ENCODE data around the gene RARRES1.

Gene RARRES1

DNA sequence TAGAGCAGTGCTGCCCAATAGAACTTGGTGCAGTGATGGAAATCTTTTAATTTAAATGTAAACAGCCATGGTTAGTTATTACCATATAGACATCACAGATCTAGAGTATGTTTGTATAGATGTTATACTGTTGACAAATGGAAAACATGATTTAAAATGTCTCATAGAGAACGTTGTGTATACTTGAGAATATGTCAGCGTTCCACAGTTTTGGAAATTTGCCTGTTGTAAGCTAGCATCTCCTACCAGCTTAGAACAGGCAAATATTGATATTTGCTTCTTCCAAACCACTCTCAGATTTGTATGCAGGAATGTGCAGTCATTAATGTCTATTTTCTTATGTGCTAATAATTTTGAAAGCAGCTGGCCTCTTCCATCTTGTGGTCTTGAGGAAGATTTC is 51.4 kb downstream of the RARRES1 start:
- Histone ChIP-seq H3K9me3 (ENCODE audit: control extremely low read depth in 1 of 5, control insufficient read depth in 4 of 5, insufficient read depth in 2 of 5, low read depth in 1 of 5, low read length in 4 of 5) (no peaks in the 10 kb centered on the region), H3K27me3 (replicated peaks in 2 of 5; ENCODE audit: control insufficient read depth in 4 of 5, insufficient read depth in 5 of 5, low read length in 4 of 5) (no peaks in the 10 kb centered on the region), H3K4me3 (ENCODE audit: control insufficient read depth in 1 of 7, extremely low read depth in 1 of 7, insufficient read depth in 4 of 7, low read depth in 2 of 7, low read length in 6 of 7) (no peak overlapping the region), H3K4me1 (ENCODE audit: control extremely low read depth in 1 of 4, control insufficient read depth in 4 of 4, insufficient read depth in 4 of 4, low read length in 3 of 4) (no peaks in the 10 kb centered on the region), H3K27ac (ENCODE audit: insufficient read depth in 1 of 2, low read depth in 1 of 2, low read length in 2 of 2, poor library complexity in 1 of 2, severe bottlenecking in 2 of 2) (no peak overlapping the region), H3K36me3 (ENCODE audit: control insufficient read depth in 4 of 4, insufficient read depth in 4 of 4, low read length in 3 of 4) (peaks cover 2 to 17% (median 6%) of the 10 kb centered on the region in 4 experiments)
- ChIA-PET POLR2A (no interaction called here), CTCF (interaction anchor here (3.7 kb wide), 1 partner anchor 21 kb away, joined by 14 read pairs; no protein-coding TSS in a partner anchor)
- no peak for DNase-seq
- 93% methylated on average over 2 of the region's 2 CpGs for WGBS (ENCODE audit: insufficient coverage)

DNA sequence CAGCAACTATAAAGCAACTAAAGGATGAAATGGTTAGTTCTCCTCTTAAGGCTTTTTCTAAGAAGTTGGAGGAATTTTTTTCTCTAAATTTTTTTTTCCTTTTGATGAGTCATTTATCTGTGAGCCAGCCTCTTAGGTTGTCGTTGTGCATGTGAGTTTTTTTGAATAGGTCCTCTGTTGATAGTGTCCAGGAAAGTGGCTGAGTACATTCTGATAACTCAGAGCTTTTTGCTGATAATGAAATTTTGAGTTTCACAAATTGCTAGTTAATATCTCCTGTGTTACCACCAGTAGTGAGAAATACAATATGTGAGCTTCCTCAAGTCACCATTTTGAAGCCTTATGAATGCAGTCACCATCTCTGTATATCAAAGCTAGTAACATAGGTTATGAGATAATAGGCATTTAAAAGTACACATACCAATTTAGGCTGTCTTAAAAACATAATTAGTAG is 52.7 kb downstream of the RARRES1 start:
- WGBS (ENCODE audit: insufficient coverage), result 60% methylated on average over 1 of the region's 1 CpG
- ChIA-PET POLR2A (no interaction called here), CTCF (interaction anchor here (1.2 to 3.7 kb wide), 8 partner anchors 7 to 48 kb away, joined by 3 to 14 read pairs (median 4); no protein-coding TSS in a partner anchor)
- peak; percentile 19 to 54 (median 34) for DNase-seq
- Histone ChIP-seq H3K27me3 (replicated peaks in 2 of 5; ENCODE audit: control insufficient read depth in 4 of 5, insufficient read depth in 5 of 5, low read length in 4 of 5) (no peaks in the 10 kb centered on the region), H3K27ac (ENCODE audit: insufficient read depth in 1 of 2, low read depth in 1 of 2, low read length in 2 of 2, poor library complexity in 1 of 2, severe bottlenecking in 2 of 2) (peak overlapping the region in 1 of 2 experiments; percentile 38), H3K4me1 (ENCODE audit: control extremely low read depth in 1 of 4, control insufficient read depth in 4 of 4, insufficient read depth in 4 of 4, low read length in 3 of 4) (no peaks in the 10 kb centered on the region), H3K4me3 (ENCODE audit: control insufficient read depth in 1 of 7, extremely low read depth in 1 of 7, insufficient read depth in 4 of 7, low read depth in 2 of 7, low read length in 6 of 7) (no peak overlapping the region), H3K36me3 (ENCODE audit: control insufficient read depth in 4 of 4, insufficient read depth in 4 of 4, low read length in 3 of 4) (peaks cover 2 to 16% (median 6%) of the 10 kb centered on the region in 4 experiments), H3K9me3 (ENCODE audit: control extremely low read depth in 1 of 5, control insufficient read depth in 4 of 5, insufficient read depth in 2 of 5, low read depth in 1 of 5, low read length in 4 of 5) (no peaks in the 10 kb centered on the region)

DNA sequence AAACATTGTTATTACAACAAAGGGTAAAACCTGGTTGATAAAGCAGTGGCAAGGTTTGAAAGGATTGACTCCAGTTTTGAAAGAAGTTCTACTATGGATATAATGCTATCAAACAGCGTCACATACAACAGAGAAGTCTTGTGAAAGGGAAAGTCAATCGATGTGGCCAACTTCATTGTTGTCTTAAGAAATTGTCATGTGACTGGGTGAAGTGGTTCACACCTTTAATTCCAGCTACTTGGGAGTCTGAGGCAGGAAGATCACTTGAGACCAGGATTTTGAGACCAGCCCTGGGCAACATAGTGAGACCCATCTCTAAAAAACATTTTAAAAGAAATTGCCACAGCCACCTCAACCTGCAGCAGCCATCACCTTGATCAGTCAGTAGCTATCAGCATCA is 53.6 kb downstream of the RARRES1 start:
- H3K36me3 ChIP-seq (ENCODE audit: control insufficient read depth in 4 of 4, insufficient read depth in 4 of 4, low read length in 3 of 4), result peaks cover 0 to 12% (median 6%) of the 10 kb centered on the region in 4 experiments
- WGBS (ENCODE audit: insufficient coverage), result 100% methylated on average over 1 of the region's 2 CpGs
- peak overlapping the region in 1 of 2 experiments; percentile 20 for H3K27ac ChIP-seq (ENCODE audit: insufficient read depth in 1 of 2, low read depth in 1 of 2, low read length in 2 of 2, poor library complexity in 1 of 2, severe bottlenecking in 2 of 2)
- H3K4me3 ChIP-seq (ENCODE audit: control insufficient read depth in 1 of 7, extremely low read depth in 1 of 7, insufficient read depth in 4 of 7, low read depth in 2 of 7, low read length in 6 of 7), result no peak overlapping the region
- ChIA-PET POLR2A (no interaction called here), CTCF (interaction anchor here (1.2 to 3.7 kb wide), 8 partner anchors 8 to 49 kb away, joined by 3 to 14 read pairs (median 4); no protein-coding TSS in a partner anchor)
- no peak for DNase-seq
- no peaks in the 10 kb centered on the region for H3K4me1 ChIP-seq (ENCODE audit: control extremely low read depth in 1 of 4, control insufficient read depth in 4 of 4, insufficient read depth in 4 of 4, low read length in 3 of 4)
- no peaks in the 10 kb centered on the region for H3K27me3 ChIP-seq (replicated peaks in 2 of 5; ENCODE audit: control insufficient read depth in 4 of 5, insufficient read depth in 5 of 5, low read length in 4 of 5)
- no peaks in the 10 kb centered on the region for H3K9me3 ChIP-seq (ENCODE audit: control extremely low read depth in 1 of 5, control insufficient read depth in 4 of 5, insufficient read depth in 2 of 5, low read depth in 1 of 5, low read length in 4 of 5)

DNA sequence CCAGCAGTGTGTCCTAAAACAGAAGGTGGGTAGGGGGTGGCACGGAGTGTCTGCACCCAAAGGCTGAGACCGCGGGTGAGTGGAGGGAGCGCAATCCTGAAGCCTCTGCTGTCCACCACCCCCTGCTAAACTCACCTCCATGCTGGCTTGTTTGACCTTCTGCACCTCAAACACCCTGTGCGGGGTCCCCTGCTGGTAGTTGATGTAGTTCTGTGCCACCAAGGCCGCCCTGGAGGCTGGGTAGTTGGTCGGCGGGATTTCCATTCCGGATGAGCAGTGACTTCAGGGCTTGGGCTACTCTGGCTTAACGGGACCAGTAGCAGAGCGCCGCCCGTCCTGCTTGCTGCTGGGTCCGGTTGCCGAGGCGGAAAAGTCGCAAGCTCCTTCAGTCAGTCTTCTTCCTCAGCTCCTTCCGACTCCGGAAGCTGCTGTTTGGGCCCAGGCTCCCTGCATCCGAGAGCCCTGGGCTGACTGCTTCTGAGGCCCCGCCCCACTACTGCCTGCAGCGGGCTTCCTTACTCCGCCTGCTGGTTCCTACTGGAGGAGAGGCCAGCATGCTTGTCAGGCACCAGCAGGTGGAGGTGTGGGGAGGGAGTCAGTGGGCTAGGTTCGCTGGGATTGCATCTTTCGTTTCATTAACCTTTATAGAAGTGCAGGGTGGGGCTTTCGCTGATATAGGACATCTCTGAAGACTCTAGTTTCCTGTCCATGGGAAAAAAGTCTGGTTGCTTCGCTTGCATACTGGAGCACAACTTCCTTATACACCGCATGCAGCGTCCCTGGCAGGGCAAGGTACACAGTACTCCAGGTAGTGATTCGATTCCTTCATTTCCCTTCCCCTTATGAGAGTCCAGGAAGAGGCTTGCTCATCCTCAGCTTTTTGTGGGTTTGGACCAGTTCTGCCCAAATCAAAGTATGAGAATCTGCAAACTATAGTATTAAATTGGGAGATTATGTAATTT is 59.8 kb downstream of the RARRES1 start, which contains the start of gene LXN:
TSS of gene LXN (minus strand) at position 434 of the 962 bp plus-strand sequence. CDS start at position 264, 170 bp downstream.
- peak; percentile 85 to 91 (median 87) for DNase-seq
- no peaks in the 10 kb centered on the region for H3K9me3 ChIP-seq (ENCODE audit: control extremely low read depth in 1 of 5, control insufficient read depth in 4 of 5, insufficient read depth in 2 of 5, low read depth in 1 of 5, low read length in 4 of 5)
- H3K27ac ChIP-seq (ENCODE audit: insufficient read depth in 1 of 2, low read depth in 1 of 2, low read length in 2 of 2, poor library complexity in 1 of 2, severe bottlenecking in 2 of 2), result peak within 1 kb of the TSS; percentile 71 to 78
- H3K4me3 ChIP-seq (ENCODE audit: control insufficient read depth in 1 of 7, extremely low read depth in 1 of 7, insufficient read depth in 4 of 7, low read depth in 2 of 7, low read length in 6 of 7), result peak within 1 kb of the TSS; percentile 77 to 89 (median 82)
- POLR2A ChIA-PET, result no interaction called here
- H3K27me3 ChIP-seq (replicated peaks in 2 of 5; ENCODE audit: control insufficient read depth in 4 of 5, insufficient read depth in 5 of 5, low read length in 4 of 5), result no peaks in the 10 kb centered on the region
- 2% methylated on average over 20 of the region's 30 CpGs for WGBS (ENCODE audit: insufficient coverage)
- CTCF ChIA-PET, result interaction anchor here (0.6 to 5.3 kb wide), 15 partner anchors 11 to 141 kb away, joined by 3 to 57 read pairs (median 4); partner anchors contain the start of genes GFM1 and MFSD1
- H3K4me1 ChIP-seq (ENCODE audit: control extremely low read depth in 1 of 4, control insufficient read depth in 4 of 4, insufficient read depth in 4 of 4, low read length in 3 of 4), result peaks cover 2 to 22% (median 16%) of the 10 kb centered on the region in 4 experiments
- peaks cover 3 to 27% (median 21%) of the 10 kb centered on the region in 4 experiments for H3K36me3 ChIP-seq (ENCODE audit: control insufficient read depth in 4 of 4, insufficient read depth in 4 of 4, low read length in 3 of 4)

DNA sequence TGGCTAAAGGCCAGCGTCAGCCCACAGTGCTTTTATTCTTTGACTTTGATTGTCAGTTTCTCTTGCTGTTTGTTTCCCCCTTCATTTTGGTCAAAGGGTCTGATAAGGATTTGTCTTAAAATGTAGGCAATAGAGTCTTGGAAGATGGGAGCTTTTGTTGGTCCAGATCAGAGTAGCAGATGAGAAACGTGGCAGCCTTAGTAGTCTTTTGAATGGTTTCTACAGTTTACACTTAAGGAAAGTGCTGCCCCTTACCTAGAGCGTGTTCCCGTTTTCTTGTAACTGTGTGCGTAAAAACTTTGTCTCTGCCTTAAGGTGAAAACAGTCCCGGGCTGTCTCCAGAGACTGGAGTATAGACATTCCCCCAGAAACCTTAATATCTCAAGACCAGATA is 60.4 kb downstream of the RARRES1 start:
- no peaks in the 10 kb centered on the region for H3K9me3 ChIP-seq (ENCODE audit: control extremely low read depth in 1 of 5, control insufficient read depth in 4 of 5, insufficient read depth in 2 of 5, low read depth in 1 of 5, low read length in 4 of 5)
- ChIA-PET CTCF (interaction anchor here (0.6 to 5.3 kb wide), 16 partner anchors 11 to 141 kb away, joined by 3 to 57 read pairs (median 4); partner anchors contain the start of genes GFM1 and MFSD1), POLR2A (no interaction called here)
- no peaks in the 10 kb centered on the region for H3K27me3 ChIP-seq (replicated peaks in 2 of 5; ENCODE audit: control insufficient read depth in 4 of 5, insufficient read depth in 5 of 5, low read length in 4 of 5)
- H3K27ac ChIP-seq (ENCODE audit: insufficient read depth in 1 of 2, low read depth in 1 of 2, low read length in 2 of 2, poor library complexity in 1 of 2, severe bottlenecking in 2 of 2), result peak overlapping the region; percentile 71 to 78
- peaks cover 3 to 28% (median 23%) of the 10 kb centered on the region in 4 experiments for H3K36me3 ChIP-seq (ENCODE audit: control insufficient read depth in 4 of 4, insufficient read depth in 4 of 4, low read length in 3 of 4)
- H3K4me1 ChIP-seq (ENCODE audit: control extremely low read depth in 1 of 4, control insufficient read depth in 4 of 4, insufficient read depth in 4 of 4, low read length in 3 of 4), result peaks cover 2 to 22% (median 16%) of the 10 kb centered on the region in 4 experiments
- H3K4me3 ChIP-seq (ENCODE audit: control insufficient read depth in 1 of 7, extremely low read depth in 1 of 7, insufficient read depth in 4 of 7, low read depth in 2 of 7, low read length in 6 of 7), result peak overlapping the region; percentile 77 to 89 (median 82)
- peak; percentile 5 to 11 (median 7) for DNase-seq
- WGBS (ENCODE audit: insufficient coverage), result 0% methylated on average over 2 of the region's 6 CpGs

DNA sequence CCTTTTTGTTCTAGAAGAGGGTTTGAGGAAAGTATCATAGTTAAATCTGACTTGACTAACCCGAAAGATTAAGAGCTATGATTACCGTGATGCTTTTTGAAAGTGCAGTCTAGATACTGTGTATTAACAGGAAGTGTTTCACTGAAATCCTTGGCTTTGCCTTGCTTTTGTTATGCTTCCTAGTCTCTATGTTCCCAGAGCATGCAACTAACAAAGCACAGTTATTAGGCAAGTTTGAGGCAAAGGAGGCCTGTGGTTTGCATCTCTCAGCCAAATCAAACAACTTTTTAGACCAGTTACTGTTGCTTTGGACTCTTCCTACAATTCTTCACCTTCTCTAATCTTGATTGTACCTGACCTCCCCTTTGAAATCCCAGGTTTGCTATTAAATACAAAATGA is 63.8 kb downstream of the RARRES1 start:
- no peak for DNase-seq
- Histone ChIP-seq H3K27ac (ENCODE audit: insufficient read depth in 1 of 2, low read depth in 1 of 2, low read length in 2 of 2, poor library complexity in 1 of 2, severe bottlenecking in 2 of 2) (no peak overlapping the region), H3K27me3 (replicated peaks in 2 of 5; ENCODE audit: control insufficient read depth in 4 of 5, insufficient read depth in 5 of 5, low read length in 4 of 5) (no peaks in the 10 kb centered on the region), H3K4me3 (ENCODE audit: control insufficient read depth in 1 of 7, extremely low read depth in 1 of 7, insufficient read depth in 4 of 7, low read depth in 2 of 7, low read length in 6 of 7) (no peak overlapping the region), H3K4me1 (ENCODE audit: control extremely low read depth in 1 of 4, control insufficient read depth in 4 of 4, insufficient read depth in 4 of 4, low read length in 3 of 4) (peaks cover 2 to 22% (median 16%) of the 10 kb centered on the region in 4 experiments), H3K9me3 (ENCODE audit: control extremely low read depth in 1 of 5, control insufficient read depth in 4 of 5, insufficient read depth in 2 of 5, low read depth in 1 of 5, low read length in 4 of 5) (no peaks in the 10 kb centered on the region), H3K36me3 (ENCODE audit: control insufficient read depth in 4 of 4, insufficient read depth in 4 of 4, low read length in 3 of 4) (peaks cover 9 to 56% (median 39%) of the 10 kb centered on the region in 4 experiments)
- no CpG with 5 or more reads among the region's 2 CpGs for WGBS (ENCODE audit: insufficient coverage)
- POLR2A ChIA-PET, result no interaction called here
- CTCF ChIA-PET, result interaction anchor here (1.6 to 5.3 kb wide), 2 partner anchors 7 to 60 kb away, joined by 4 to 57 read pairs; no protein-coding TSS in a partner anchor

Measured in common myeloid progenitor, CD34-positive (primary cell).